HCT116 (cell line): ENCODE measurements around the gene OAS2. TPM values are rescaled to one million over a fixed set of nuclear protein-coding genes. Genes with fewer than 3 reads are reported as not detected.

Experiments used
- ATAC-seq: fragments of 200-7000 bp; cut with Tn5 transposase; 2 replicates; pipeline ENCODE4 v1.9.1; 2020; ENCODE audit warnings: mild to moderate bottlenecking, moderate library complexity
- BruUV-seq: library from RNA; stranded (reverse); fragments of 400-500 nt; replicated peaks from 2 replicates; lab custom pipeline; 2021; lab: Mats Ljungman, UMichigan
- CTCF ChIA-PET: fragments of 300-600 bp; sonication (Branson Sonifier 250); formaldehyde crosslinking; loops from one replicate; lab custom pipeline; 2021; ENCODE audit warnings: antibody characterized with exemption; lab: Charles Lee
- POLR2A ChIA-PET: fragments of 300-600, 350-600 bp; sonication (Branson Sonifier 250); formaldehyde crosslinking; loops from one replicate; lab custom pipeline; 2021; ENCODE audit warnings: antibody characterized with exemption; lab: Charles Lee
- RAD21 ChIA-PET, 2 experiments: fragments of 300-600 bp; sonication (Branson Sonifier 250); formaldehyde crosslinking; loops; one replicate each; lab custom pipeline; 2023; ENCODE audit warnings: low total read pairs in 2 of 2; ENCODE audit not compliant: uncharacterized antibody in 2 of 2, unreplicated experiment in 2 of 2, low non-redundant PET in 1 of 2; lab: Charles Lee
- DNase-seq: peaks from one replicate; pipeline ENCODE4 v3.0.0-alpha.2; 2010; ENCODE audit warnings: low read depth, low spot score
- H2AFZ ChIP-seq: fragments of 200-600 bp; shearing (Covaris generic), sonication (generic); 2 replicates; pipeline ENCODE4 v1.6.1; 2017; ENCODE audit warnings: low read depth, mixed run types, mixed read lengths, antibody characterized with exemption, low read length; ENCODE audit not compliant: poor library complexity, severe bottlenecking
- H3K27ac ChIP-seq: 2 replicates; pipeline ENCODE4 v1.5.1; 2012; ENCODE audit warnings: low read depth, low read length
- H3K27me3 ChIP-seq: fragments of 200-600 bp; sonication (generic); 2 replicates; pipeline ENCODE4 v1.6.1; 2016; ENCODE audit warnings: mixed run types, low read length, mixed read lengths; ENCODE audit not compliant: insufficient read depth
- H3K36me3 ChIP-seq, 2 experiments: fragments of 200-500 bp in 1 of 2; fragments of 200-600 bp in 1 of 2; sonication (Bioruptor generic) in 1 of 2; sonication (generic) in 1 of 2; 2 replicates each; pipeline versions ENCODE4 v1.5.1 to v1.6.1; 2014 to 2016; ENCODE audit warnings: low read length in 2 of 2, inconsistent platforms in 1 of 2, mixed read lengths in 1 of 2, mixed run types in 1 of 2; ENCODE audit not compliant: insufficient read depth in 2 of 2, control insufficient read depth in 1 of 2
- H3K4me1 ChIP-seq, 2 experiments: fragments of 200-600 bp in 1 of 2; sonication (generic) in 1 of 2; 2 replicates each; pipeline versions ENCODE4 v1.5.1 to v1.6.1; 2012 to 2017; ENCODE audit warnings: low read length in 2 of 2, inconsistent platforms in 1 of 2, mild to moderate bottlenecking in 1 of 2, mixed read lengths in 1 of 2, mixed run types in 1 of 2, moderate library complexity in 1 of 2; ENCODE audit not compliant: insufficient read depth in 2 of 2, control insufficient read depth in 1 of 2
- H3K4me2 ChIP-seq: fragments of 200-600 bp; sonication (generic); 2 replicates; pipeline ENCODE4 v1.6.1; 2017; ENCODE audit warnings: mixed run types, low read length, mixed read lengths
- H3K4me3 ChIP-seq, 2 experiments: fragments of 200-600 bp in 1 of 2; sonication (generic) in 1 of 2; replicated peaks in 1 of 2; 2 replicates each; pipeline ENCODE4 v1.5.1; 2011 to 2016; ENCODE audit warnings: low read length in 2 of 2, control low read depth in 1 of 2, low read depth in 1 of 2, mild to moderate bottlenecking in 1 of 2, mixed read lengths in 1 of 2, mixed run types in 1 of 2
- H3K79me2 ChIP-seq: fragments of 200-600 bp; sonication (generic); 2 replicates; pipeline ENCODE4 v1.6.1; 2017; ENCODE audit warnings: mild to moderate bottlenecking, mixed run types, low read length, moderate library complexity, mixed read lengths; ENCODE audit not compliant: insufficient read depth
- H3K9ac ChIP-seq: fragments of 200-600 bp; sonication (generic); 2 replicates; pipeline ENCODE4 v1.6.1; 2016; ENCODE audit warnings: low read length, mixed read lengths
- H3K9me2 ChIP-seq: fragments of 200-600 bp; sonication (generic), shearing (Covaris generic); 2 replicates; pipeline ENCODE4 v1.6.1; 2017; ENCODE audit warnings: mixed run types, mild to moderate bottlenecking, moderate library complexity; ENCODE audit not compliant: insufficient read depth
- H3K9me3 ChIP-seq, 2 experiments: fragments of 200-500 bp in 1 of 2; fragments of 200-600 bp in 1 of 2; sonication (Bioruptor generic) in 1 of 2; sonication (generic) in 1 of 2; 2 replicates each; pipeline ENCODE4 v1.6.1; 2014 to 2017; ENCODE audit warnings: low read length in 2 of 2, mixed read lengths in 2 of 2, inconsistent platforms in 1 of 2, low read depth in 1 of 2, mild to moderate bottlenecking in 1 of 2, mixed run types in 1 of 2, moderate library complexity in 1 of 2; ENCODE audit not compliant: control insufficient read depth in 1 of 2, insufficient read depth in 1 of 2
- H4K20me1 ChIP-seq: fragments of 200-600 bp; sonication (generic), shearing (Covaris generic); 2 replicates; pipeline ENCODE4 v1.6.1; 2017; ENCODE audit warnings: mixed run types, mild to moderate bottlenecking, moderate library complexity; ENCODE audit not compliant: insufficient read depth
- CBX3 ChIP-seq: IDR thresholded peaks from 2 replicates; pipeline ENCODE4 v1.6.1; 2012; ENCODE audit warnings: low read depth
- CEBPB ChIP-seq: IDR thresholded peaks from 2 replicates; pipeline ENCODE4 v1.6.1; 2012; ENCODE audit warnings: low read depth
- CTCF ChIP-seq, 3 experiments: fragments of 200-600 bp in 1 of 3; sonication (generic) in 1 of 3; IDR thresholded peaks in 2 of 3; conservative IDR thresholded peaks in 1 of 3; 2 replicates each; pipeline ENCODE4 v1.5.1; 2012 to 2017; ENCODE audit warnings: low read depth in 2 of 3, low read length in 2 of 3, antibody characterized with exemption in 1 of 3, borderline replicate concordance in 1 of 3, control low read depth in 1 of 3, mild to moderate bottlenecking in 1 of 3, mixed read lengths in 1 of 3, mixed run types in 1 of 3, moderate library complexity in 1 of 3; ENCODE audit not compliant: insufficient read depth in 1 of 3
- ELF1 ChIP-seq: IDR thresholded peaks from 2 replicates; pipeline ENCODE4 v1.6.1; 2012; ENCODE audit warnings: low read depth, borderline replicate concordance
- FOSL1 ChIP-seq: IDR thresholded peaks from 2 replicates; pipeline ENCODE4 v1.6.1; 2012; ENCODE audit warnings: low read depth
- MAX ChIP-seq: IDR thresholded peaks from 2 replicates; pipeline ENCODE4 v1.6.1; 2012
- REST ChIP-seq: IDR thresholded peaks from 2 replicates; pipeline ENCODE4 v1.6.1; 2012; ENCODE audit warnings: low read depth
- SP1 ChIP-seq: IDR thresholded peaks from 2 replicates; pipeline ENCODE4 v1.6.1; 2012; ENCODE audit warnings: low read depth
- YY1 ChIP-seq: IDR thresholded peaks from 2 replicates; pipeline ENCODE4 v1.6.1; 2011; ENCODE audit warnings: low read length, low read depth, moderate library complexity, mild to moderate bottlenecking; ENCODE audit not compliant: insufficient replicate concordance; ENCODE audit errors: extremely low read depth
- ZBTB33 ChIP-seq: IDR thresholded peaks from 2 replicates; pipeline ENCODE4 v1.6.1; 2011; ENCODE audit warnings: mild to moderate bottlenecking, low read length, moderate library complexity; ENCODE audit not compliant: insufficient replicate concordance; ENCODE audit errors: extremely low read depth
- ZFX ChIP-seq: fragments of 450-650 bp; IDR thresholded peaks from 2 replicates; pipeline ENCODE4 v1.6.1; 2017
- intact Hi-C: fragments of 100-400 bp; cut with micrococcal nuclease; formaldehyde crosslinking; loops from 2 replicates; pipeline ENCODE4 v1.10.0; 2022
- total RNA-seq: library from RNA; stranded (reverse); gene quantifications from one replicate; pipeline ENCODE4 v1.2.1, GENCODE V29; 2021; ENCODE audit not compliant: unreplicated experiment

The OAS2 gene
- total RNA-seq, 1 experiment from 2014 or later = 0.30 TPM

- no peak for TF ChIP-seq MAX
- no peak for TF ChIP-seq FOSL1
- TF ChIP-seq REST = no peak
- TF ChIP-seq SP1 = no peak
- H3K27ac ChIP-seq = no peak overlapping the region
- H3K4me3 ChIP-seq = no peak overlapping the region
- no peaks in the 10 kb centered on the region for H3K36me3 ChIP-seq
- no peak for ATAC-seq
- no peaks in the 10 kb centered on the region for H3K9me2 ChIP-seq
- H3K9me3 ChIP-seq = no peaks in the 10 kb centered on the region
- no peaks in the 10 kb centered on the region for H3K27me3 ChIP-seq
- intact Hi-C loops = no loop called here
- no peaks in the 10 kb centered on the region for H4K20me1 ChIP-seq
- H3K4me2 ChIP-seq = no peak overlapping the region
- ChIA-PET CTCF (no interaction called here), RAD21 (no interaction called here), POLR2A (no interaction called here)
- no TSS peak for BruUV-seq
- DNase-seq = no peak
- H2AFZ ChIP-seq = no peak overlapping the region
- H3K4me1 ChIP-seq = peaks cover 0 to 7% of the 10 kb centered on the region in 2 experiments; a peak in 2 of 4 replicates
- no peak overlapping the region for H3K9ac ChIP-seq
- no peaks in the 10 kb centered on the region for H3K79me2 ChIP-seq
Measured at GRCh38 chr12:113021500-113021899, 43.2 kb downstream of the OAS2 start.

GRCh38 chr12:113022563-113023297, 44.4 kb downstream of the OAS2 start:
- Histone ChIP-seq H3K9me3 (no peaks in the 10 kb centered on the region), H3K4me2 (no peak overlapping the region), H3K9me2 (no peaks in the 10 kb centered on the region), H3K79me2 (no peaks in the 10 kb centered on the region), H3K27me3 (no peaks in the 10 kb centered on the region), H3K27ac (no peak overlapping the region), H3K36me3 (no peaks in the 10 kb centered on the region), H3K4me1 (peaks cover 0 to 7% of the 10 kb centered on the region in 2 experiments; a peak in 2 of 4 replicates), H2AFZ (no peak overlapping the region), H3K4me3 (no peak overlapping the region), H3K9ac (no peak overlapping the region), H4K20me1 (no peaks in the 10 kb centered on the region)
- intact Hi-C loops = no loop called here
- RAD21 ChIA-PET = no interaction called here
- CTCF ChIA-PET = interaction anchor here (0.9 to 1.7 kb wide), 2 partner anchors 15 to 17 kb away, joined by 3 read pairs; no protein-coding TSS in a partner anchor
- POLR2A ChIA-PET = no interaction called here
- ATAC-seq (no peak), DNase-seq (no peak)
- BruUV-seq = no TSS peak
- TF ChIP-seq CEBPB = no peak
- TF ChIP-seq ZBTB33 = no peak
- no peak for TF ChIP-seq YY1
- TF ChIP-seq ELF1 = no peak
- no peak for TF ChIP-seq CBX3
- TF ChIP-seq CTCF (IDR thresholded peaks at IDR 0.05 in 2 of 3, conservative IDR thresholded peaks at IDR 0.05 in 1 of 3; ENCODE audit: borderline replicate concordance in 1 of 3, insufficient read depth in 1 of 3, low read depth in 2 of 3, low read length in 2 of 3) = no peak
- TF ChIP-seq ZFX = no peak
